ENCODE data around the gene MAD1L1.

- TF ChIP-seq, protein P1, sequence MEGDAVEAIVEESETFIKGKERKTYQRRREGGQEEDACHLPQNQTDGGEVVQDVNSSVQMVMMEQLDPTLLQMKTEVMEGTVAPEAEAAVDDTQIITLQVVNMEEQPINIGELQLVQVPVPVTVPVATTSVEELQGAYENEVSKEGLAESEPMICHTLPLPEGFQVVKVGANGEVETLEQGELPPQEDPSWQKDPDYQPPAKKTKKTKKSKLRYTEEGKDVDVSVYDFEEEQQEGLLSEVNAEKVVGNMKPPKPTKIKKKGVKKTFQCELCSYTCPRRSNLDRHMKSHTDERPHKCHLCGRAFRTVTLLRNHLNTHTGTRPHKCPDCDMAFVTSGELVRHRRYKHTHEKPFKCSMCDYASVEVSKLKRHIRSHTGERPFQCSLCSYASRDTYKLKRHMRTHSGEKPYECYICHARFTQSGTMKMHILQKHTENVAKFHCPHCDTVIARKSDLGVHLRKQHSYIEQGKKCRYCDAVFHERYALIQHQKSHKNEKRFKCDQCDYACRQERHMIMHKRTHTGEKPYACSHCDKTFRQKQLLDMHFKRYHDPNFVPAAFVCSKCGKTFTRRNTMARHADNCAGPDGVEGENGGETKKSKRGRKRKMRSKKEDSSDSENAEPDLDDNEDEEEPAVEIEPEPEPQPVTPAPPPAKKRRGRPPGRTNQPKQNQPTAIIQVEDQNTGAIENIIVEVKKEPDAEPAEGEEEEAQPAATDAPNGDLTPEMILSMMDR (IDR thresholded peaks at IDR 0.05): no peak
- no peak for TF ChIP-seq POLR2A (IDR thresholded peaks at IDR 0.05)
These were observed 66.0 kb downstream of the MAD1L1 start for GRCh38 chr7:2166625-2167280.
